GM12873 (cell line): ENCODE data around the gene TMOD2.

Source experiments
- TF ChIP-seq, protein P1 (sequence below): IDR thresholded peaks from 2 replicates; pipeline ENCODE4 v1.5.1; 2012; ENCODE audit warnings: low read depth, mild to moderate bottlenecking, moderate library complexity, low read length, control low read depth; ENCODE audit not compliant: insufficient read depth; ENCODE audit errors: missing control alignments

Gene TMOD2

DNA sequence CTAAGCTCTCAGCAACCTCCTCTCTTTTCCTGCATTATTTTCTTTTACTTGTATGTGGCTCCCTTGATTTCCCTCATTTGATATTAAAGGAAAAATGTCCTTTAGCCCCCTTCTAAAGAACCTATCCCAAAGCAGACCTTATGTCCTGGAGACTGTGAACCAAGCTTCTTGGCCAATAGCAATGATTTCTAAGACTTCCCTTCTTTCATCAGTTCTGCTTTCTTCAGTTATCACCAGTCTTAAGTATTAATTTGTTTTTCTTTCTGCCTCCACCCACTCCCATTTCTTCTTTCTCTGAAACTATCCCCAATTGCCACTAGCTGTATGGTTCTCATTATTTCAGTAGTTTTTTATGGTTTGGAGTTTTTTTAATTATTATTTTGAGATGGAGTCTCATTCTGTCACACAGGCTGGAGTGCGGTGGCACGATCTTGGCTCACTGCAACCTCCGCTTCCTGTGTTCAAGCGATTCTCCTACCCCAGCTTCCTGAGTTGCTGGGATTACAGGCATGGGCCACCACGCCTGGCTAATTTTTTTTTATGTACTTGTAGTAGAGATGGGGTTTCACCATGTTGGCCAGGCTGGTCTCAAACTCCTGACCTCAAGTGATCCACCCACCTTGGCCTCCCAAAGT is 90.1 kb downstream of the TMOD2 start:
- TF ChIP-seq, protein P1, sequence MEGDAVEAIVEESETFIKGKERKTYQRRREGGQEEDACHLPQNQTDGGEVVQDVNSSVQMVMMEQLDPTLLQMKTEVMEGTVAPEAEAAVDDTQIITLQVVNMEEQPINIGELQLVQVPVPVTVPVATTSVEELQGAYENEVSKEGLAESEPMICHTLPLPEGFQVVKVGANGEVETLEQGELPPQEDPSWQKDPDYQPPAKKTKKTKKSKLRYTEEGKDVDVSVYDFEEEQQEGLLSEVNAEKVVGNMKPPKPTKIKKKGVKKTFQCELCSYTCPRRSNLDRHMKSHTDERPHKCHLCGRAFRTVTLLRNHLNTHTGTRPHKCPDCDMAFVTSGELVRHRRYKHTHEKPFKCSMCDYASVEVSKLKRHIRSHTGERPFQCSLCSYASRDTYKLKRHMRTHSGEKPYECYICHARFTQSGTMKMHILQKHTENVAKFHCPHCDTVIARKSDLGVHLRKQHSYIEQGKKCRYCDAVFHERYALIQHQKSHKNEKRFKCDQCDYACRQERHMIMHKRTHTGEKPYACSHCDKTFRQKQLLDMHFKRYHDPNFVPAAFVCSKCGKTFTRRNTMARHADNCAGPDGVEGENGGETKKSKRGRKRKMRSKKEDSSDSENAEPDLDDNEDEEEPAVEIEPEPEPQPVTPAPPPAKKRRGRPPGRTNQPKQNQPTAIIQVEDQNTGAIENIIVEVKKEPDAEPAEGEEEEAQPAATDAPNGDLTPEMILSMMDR, result no peak

DNA sequence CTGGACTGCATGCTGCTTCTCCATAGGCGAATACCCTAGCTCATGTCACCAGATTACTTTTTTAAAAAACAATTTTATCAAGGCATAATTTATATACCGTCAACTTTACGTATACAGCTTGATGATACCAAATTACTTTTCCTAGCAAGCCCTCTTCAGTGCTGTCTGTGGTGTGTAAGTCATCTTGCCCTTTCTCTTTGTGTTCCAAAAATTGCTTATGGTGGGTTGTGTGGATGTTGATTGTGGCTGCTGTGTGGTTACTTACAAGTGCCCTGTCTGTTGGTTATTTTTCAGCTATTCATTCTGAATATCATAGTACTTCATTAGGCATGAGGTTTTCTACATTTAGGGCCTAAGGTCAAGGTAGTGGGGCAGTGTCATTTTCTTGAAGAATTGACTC is 90.9 kb downstream of the TMOD2 start:
- TF ChIP-seq, protein P1, result no peak

DNA sequence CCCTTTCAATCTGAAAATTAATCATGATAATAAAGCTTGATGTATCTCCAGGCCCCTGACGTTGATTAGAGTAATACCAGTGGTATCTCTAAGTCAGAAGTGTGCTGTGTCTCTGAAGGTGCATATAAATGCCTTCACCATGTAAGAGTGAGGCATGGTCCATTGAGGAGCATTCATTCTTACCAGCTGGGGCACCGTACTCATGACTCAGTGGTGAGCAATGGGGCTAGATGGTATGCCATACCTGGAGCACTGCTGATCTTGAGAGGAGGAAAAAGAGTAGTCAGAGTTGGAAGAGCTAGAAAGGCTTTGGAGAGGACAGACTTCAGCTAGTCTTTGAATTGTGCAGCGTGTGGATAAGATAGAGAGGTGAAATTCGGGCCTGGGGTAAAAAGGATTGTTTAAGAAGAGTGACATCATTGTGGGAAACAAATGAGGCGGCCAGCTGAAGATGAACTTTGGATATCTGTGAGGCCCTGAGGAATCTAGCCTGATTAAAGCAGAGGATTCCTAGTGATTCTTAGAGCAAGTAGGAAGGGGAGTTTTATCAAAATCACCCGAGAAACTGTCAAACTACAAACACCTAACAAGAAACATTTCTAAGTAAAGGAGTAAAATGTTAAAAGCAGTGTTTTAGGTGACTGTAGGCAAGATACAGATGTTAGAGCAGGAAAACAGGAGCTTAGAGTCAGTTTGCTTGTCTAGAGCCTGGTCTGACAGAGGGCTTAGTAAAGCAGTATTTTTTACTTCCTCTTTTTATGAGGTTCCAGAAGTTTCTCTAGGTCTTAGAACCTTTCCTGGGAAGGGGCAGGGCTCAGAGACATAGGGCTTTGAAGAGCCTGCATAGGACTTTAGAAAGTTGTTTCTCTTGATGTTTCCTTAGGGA is 91.7 kb downstream of the TMOD2 start:
- TF ChIP-seq, protein P1, result no peak

DNA sequence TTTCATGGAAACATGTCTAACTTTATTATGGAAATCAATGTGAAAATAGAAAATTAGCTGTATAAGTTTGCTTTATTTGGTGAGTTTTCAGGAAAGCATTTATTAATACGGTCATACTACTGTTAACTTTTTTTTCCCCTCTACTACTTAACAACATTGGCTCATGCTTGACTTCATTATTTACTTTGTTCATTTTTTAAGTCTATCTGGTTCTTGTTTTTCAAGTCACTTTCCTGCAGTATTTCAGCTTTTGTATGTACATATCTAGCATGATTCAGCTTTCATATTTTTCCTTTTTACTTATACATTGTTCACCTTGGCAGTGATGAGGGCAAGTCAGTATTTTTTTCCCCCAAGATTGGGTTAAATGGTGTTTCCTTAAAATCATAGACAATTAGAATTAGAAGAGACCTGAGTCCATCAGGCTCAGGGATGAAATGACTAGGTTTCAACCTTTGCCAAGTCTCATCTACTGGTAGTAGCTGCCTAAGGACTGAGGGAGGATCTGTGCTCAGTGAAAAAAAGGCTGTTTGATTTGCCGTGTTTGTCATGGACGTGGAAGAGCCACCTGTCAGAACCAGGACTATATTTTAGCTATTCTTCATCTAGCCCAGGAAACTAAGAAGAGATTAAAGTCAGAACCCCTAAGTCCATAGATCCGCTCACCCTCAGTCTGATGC is 93.5 kb downstream of the TMOD2 start:
- TF ChIP-seq, protein P1, result no peak

DNA sequence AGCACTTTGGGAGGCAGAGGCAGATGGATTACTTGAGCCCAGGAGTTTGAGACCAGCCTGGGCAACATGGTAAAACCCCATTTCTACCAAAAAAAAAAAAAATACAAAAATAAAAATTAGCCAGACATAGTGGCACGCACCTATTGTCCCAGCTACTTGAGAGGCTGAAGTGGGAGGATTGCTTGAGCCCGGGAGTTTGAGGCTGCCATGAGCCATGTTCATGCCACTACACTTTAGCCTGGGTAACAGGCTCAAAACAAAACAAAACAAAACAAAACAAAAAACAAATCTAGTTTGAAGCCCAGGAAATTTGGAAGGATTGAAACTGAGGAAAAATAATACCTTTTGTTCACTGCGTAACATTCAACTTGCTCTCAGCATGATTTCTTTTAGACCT is 94.7 kb downstream of the TMOD2 start:
- TF ChIP-seq, protein P1, result no peak

DNA sequence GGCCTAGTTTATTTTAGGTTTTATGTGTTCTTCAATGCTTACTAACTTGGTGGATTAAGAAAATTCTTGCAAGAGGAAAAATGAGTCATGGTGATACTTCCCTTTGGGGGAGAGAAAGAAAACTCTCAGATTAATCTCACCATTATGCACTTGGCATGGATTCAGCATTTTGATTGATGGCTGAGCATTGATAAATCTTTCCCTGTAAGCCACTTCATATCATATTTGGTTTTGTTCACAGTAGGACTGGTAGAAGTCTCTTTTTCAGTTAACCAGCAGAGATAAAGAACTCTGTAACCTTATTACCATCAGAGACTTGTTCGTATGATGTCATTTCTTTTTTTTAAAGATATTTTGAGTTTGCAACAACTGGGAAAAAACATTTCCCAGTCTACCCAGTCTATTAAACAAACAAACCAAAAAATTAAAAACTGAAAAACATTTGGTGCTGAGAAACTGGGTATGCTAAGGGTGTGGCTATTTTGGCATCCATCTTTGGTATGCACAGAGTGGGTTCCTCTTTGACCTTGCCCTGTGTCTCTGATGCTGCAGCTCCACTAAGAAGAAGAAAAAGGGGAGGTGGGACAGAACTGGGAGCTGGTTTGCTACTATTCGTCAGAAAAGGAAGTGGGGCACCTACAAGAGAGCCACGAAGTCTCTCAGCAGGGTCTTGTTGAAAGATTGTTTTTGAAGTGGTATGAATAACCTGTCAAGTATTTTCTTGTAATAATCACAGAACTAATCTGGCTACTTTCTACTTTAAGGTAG is 95.2 kb downstream of the TMOD2 start:
- TF ChIP-seq, protein P1, result no peak
